GM23338 (cell line): Measurements from ENCODE around the gene COMMD7. TPM values are rescaled to one million over a fixed set of nuclear protein-coding genes. Genes with fewer than 3 reads are reported as not detected.

ENCODE experiments used
- ATAC-seq: fragments of 200-7000 bp; cut with Tn5 transposase; 3 replicates; pipeline ENCODE4 v1.9.1; 2020
- DNase-seq: peaks from one replicate; pipeline ENCODE4 v3.0.0-alpha.2; 2015; ENCODE audit warnings: low spot score
- H2AFZ ChIP-seq: fragments of 200-600 bp; sonication (generic); 2 replicates; pipeline ENCODE4 v1.8.0; 2016; ENCODE audit warnings: antibody characterized with exemption, mild to moderate bottlenecking, moderate library complexity
- H3F3A ChIP-seq: fragments of 200-600 bp; sonication (generic); replicated peaks from 2 replicates; pipeline ENCODE4 v1.8.0; 2017; ENCODE audit warnings: antibody characterized with exemption, mixed run types, low read depth
- H3K27ac ChIP-seq: fragments of 200-600 bp; sonication (generic); 2 replicates; pipeline ENCODE4 v1.6.1; 2016; ENCODE audit warnings: low read depth
- H3K27me3 ChIP-seq: fragments of 200-600 bp; sonication (generic); 2 replicates; pipeline ENCODE4 v1.8.0; 2016; ENCODE audit warnings: mild to moderate bottlenecking, mixed run types, moderate library complexity; ENCODE audit not compliant: insufficient read depth
- H3K36me3 ChIP-seq: fragments of 200-600 bp; sonication (generic); 2 replicates; pipeline ENCODE4 v1.8.0; 2016; ENCODE audit warnings: mild to moderate bottlenecking; ENCODE audit not compliant: insufficient read depth
- H3K4me1 ChIP-seq: fragments of 200-600 bp; sonication (generic); 2 replicates; pipeline ENCODE4 v1.8.0; 2016; ENCODE audit warnings: mild to moderate bottlenecking, moderate library complexity; ENCODE audit not compliant: insufficient read depth
- H3K4me2 ChIP-seq: fragments of 200-600 bp; sonication (generic); 2 replicates; pipeline ENCODE4 v1.7.1; 2017; ENCODE audit warnings: mixed run types
- H3K4me3 ChIP-seq: fragments of 200-600 bp; sonication (generic); 2 replicates; pipeline ENCODE4 v1.6.1; 2016; ENCODE audit warnings: mixed run types
- H3K79me2 ChIP-seq: fragments of 200-600 bp; sonication (generic); replicated peaks from 2 replicates; pipeline ENCODE4 v1.8.0; 2017; ENCODE audit warnings: mild to moderate bottlenecking; ENCODE audit not compliant: insufficient read depth
- H3K9me2 ChIP-seq: fragments of 200-600 bp; sonication (generic); 2 replicates; pipeline ENCODE4 v1.8.0; 2017; ENCODE audit not compliant: insufficient read depth
- H4K20me1 ChIP-seq: fragments of 200-600 bp; sonication (generic); replicated peaks from 2 replicates; pipeline ENCODE4 v1.8.0; 2017; ENCODE audit warnings: mild to moderate bottlenecking; ENCODE audit not compliant: insufficient read depth
- H3K27ac Mint-ChIP-seq: 2 replicates; pipeline ENCODE4 v1.8.0; 2020; ENCODE audit warnings: inconsistent platforms, mild to moderate bottlenecking, moderate library complexity, mixed read lengths
- H3K27me3 Mint-ChIP-seq: 3 replicates; pipeline ENCODE4 v1.8.0; 2022; ENCODE audit warnings: low read depth, mild to moderate bottlenecking, moderate library complexity, mixed read lengths, inconsistent platforms; ENCODE audit not compliant: insufficient read depth, poor library complexity
- H3K36me3 Mint-ChIP-seq: 3 replicates; pipeline ENCODE4 v1.8.0; 2021; ENCODE audit warnings: low read depth, mild to moderate bottlenecking, inconsistent platforms, moderate library complexity, mixed read lengths
- H3K4me1 Mint-ChIP-seq: 3 replicates; pipeline ENCODE4 v1.8.0; 2020; ENCODE audit warnings: mild to moderate bottlenecking, inconsistent platforms, mixed read lengths
- H3K4me3 Mint-ChIP-seq: 3 replicates; pipeline ENCODE4 v1.8.0; 2021; ENCODE audit warnings: moderate library complexity, mild to moderate bottlenecking, inconsistent platforms, mixed read lengths
- H3K9me3 Mint-ChIP-seq: 3 replicates; pipeline ENCODE4 v1.8.0; 2020; ENCODE audit warnings: moderate library complexity, mild to moderate bottlenecking, inconsistent platforms, mixed read lengths
- EZH2 ChIP-seq: fragments of 200-600 bp; sonication (generic); IDR thresholded peaks from one replicate; pipeline ENCODE4 v1.8.0; 2017; ENCODE audit warnings: antibody characterized with exemption, mild to moderate bottlenecking, low read depth; ENCODE audit not compliant: unreplicated experiment
- EZH2phosphoT487 ChIP-seq: fragments of 200-600 bp; sonication (generic); IDR thresholded peaks from one replicate; pipeline ENCODE4 v1.8.1; 2018; ENCODE audit warnings: antibody characterized with exemption; ENCODE audit not compliant: unreplicated experiment
- JUNB ChIP-seq: IDR thresholded peaks from one replicate; pipeline ENCODE4 v1.6.1; 2016; ENCODE audit warnings: antibody characterized with exemption; ENCODE audit not compliant: unreplicated experiment
- NANOG ChIP-seq: IDR thresholded peaks from 2 replicates; pipeline ENCODE4 v1.6.1; 2016; ENCODE audit warnings: antibody characterized with exemption, borderline replicate concordance
- POLR2AphosphoS5 ChIP-seq: IDR thresholded peaks from 2 replicates; pipeline ENCODE4 v1.6.1; 2016; ENCODE audit warnings: antibody characterized with exemption, low read depth
- STAT1 ChIP-seq: IDR thresholded peaks from one replicate; pipeline ENCODE4 v1.6.1; 2016; ENCODE audit warnings: antibody characterized with exemption; ENCODE audit not compliant: unreplicated experiment
- ZNF114 ChIP-seq: fragments of 250-450 bp; sonication (Bioruptor Pico); IDR thresholded peaks from 2 replicates; pipeline ENCODE4 v1.5.0; 2020; ENCODE audit warnings: mild to moderate bottlenecking, moderate library complexity
- ZNF331 ChIP-seq: fragments of 250-450 bp; sonication (Bioruptor Pico); IDR thresholded peaks from 2 replicates; pipeline ENCODE4 v1.5.0; 2020; ENCODE audit warnings: low read depth, mild to moderate bottlenecking, moderate library complexity
- long read RNA-seq: library from polyadenylated mRNA; unstranded; transcript quantifications from one replicate; pipeline ENCODE4 v2.0.0, GENCODE V29; 2020; ENCODE audit not compliant: unreplicated experiment
- polyA plus RNA-seq: library from polyadenylated mRNA; unstranded; fragments of >200 nt; fragmentation: Nextera tagmentation; extraction: Ambion mirVana; gene quantifications from 2 replicates; pipeline ENCODE4 v1.2.1, GENCODE V29; 2016
- total RNA-seq: library from RNA; depleted of rRNA; stranded (reverse); fragments of >200 nt; shearing (Covaris generic); gene quantifications from 2 replicates; pipeline ENCODE4 v1.2.3, GENCODE V29; 2014; rRNA removed
- TF ChIP-seq, protein P1 (sequence below), 2 experiments: fragments of 200-600 bp in 1 of 2; sonication (generic) in 1 of 2; conservative IDR thresholded peaks; 2 replicates each; pipeline versions ENCODE4 v1.5.1 to v1.6.1; 2016 to 2017; ENCODE audit warnings: antibody characterized with exemption in 2 of 2, low read depth in 2 of 2, mild to moderate bottlenecking in 2 of 2, moderate library complexity in 1 of 2
- TF ChIP-seq, protein P2 (sequence below): IDR thresholded peaks from one replicate; pipeline ENCODE4 v1.6.1; 2018; ENCODE audit warnings: antibody characterized with exemption; ENCODE audit not compliant: unreplicated experiment
- TF ChIP-seq, protein P3 (sequence below): fragments of 250-450 bp; sonication (Bioruptor Pico); IDR thresholded peaks from 2 replicates; pipeline ENCODE4 v1.5.0; 2020; ENCODE audit warnings: mild to moderate bottlenecking, moderate library complexity
- TF ChIP-seq, protein P4 (sequence below): IDR thresholded peaks from 2 replicates; pipeline ENCODE4 v1.6.1; 2016; ENCODE audit warnings: antibody characterized with exemption

COMMD7 gene
- 84.7 and 86.4 TPM in 2 replicates for total RNA-seq
- polyA plus RNA-seq: 67.3 and 70.4 TPM in 2 replicates
- long read RNA-seq, transcript COMMD7-201 (9 exons, 1,900 nt): major isoform, 38 of 48 reads
- long read RNA-seq, transcript COMMD7-202 (9 exons, 1,343 nt): minor isoform, 9 of 48 reads
- long read RNA-seq, partial matches to known transcripts: 0 of 48 reads
- long read RNA-seq, other reads (novel, unspliced or antisense): 1 of 48 reads

DNA sequence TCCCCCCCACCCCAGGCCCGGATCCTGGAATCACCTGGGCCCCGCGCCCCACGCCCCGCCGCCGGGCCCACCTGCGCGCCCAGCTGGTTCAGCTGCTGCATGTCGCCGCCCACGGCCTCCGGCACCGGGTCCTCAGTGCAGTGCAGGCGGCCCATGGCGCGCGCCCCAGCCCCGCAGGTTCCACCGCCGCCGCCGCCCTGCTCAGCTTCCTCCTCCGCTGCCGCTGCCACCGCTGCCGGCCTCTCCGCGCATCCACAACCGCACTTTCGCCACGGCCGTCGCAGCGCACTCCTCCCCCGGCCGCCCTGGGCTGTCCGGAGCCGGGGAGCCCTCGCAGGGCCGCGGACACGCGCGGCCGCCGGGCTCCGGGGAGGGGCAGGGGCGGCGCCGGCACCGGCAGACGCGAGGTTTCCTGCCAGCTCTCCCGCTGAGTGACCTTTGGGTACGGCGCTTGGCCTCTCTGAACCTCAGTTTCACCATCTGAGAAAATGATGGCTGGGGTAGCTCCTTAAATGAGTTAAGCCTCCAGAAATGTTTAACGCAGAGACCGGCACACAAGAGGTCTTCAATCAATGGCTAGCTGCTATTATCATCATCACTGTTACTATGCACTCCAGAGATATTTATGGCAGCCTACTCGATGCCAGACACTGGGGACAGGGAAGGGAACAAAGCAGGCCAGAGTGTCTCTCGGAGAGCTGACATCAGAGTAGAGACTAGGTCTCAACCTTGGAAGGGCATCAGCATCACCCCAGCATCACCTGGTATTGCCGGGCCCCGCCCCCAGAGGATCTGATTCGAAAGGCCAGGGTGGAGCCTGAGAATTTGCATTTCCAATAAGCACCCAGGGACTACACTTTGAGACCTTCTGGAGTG lies at the start of gene COMMD7:
TSS of gene COMMD7 (minus strand) at position 231 of the 876 bp plus-strand sequence. CDS start at position 155, 76 bp downstream.
- H3K36me3 Mint-ChIP-seq: peaks cover 7% of the 10 kb centered on the region; the same call in 2 of the 3 replicates
- Histone ChIP-seq H3K79me2 (peaks cover 95% of the 10 kb centered on the region), H3K27ac (peak within 1 kb of the TSS; percentile 99), H3K4me3 (peak within 1 kb of the TSS; percentile 81), H3K27me3 (no peaks in the 10 kb centered on the region), H2AFZ (no peak within 1 kb of the TSS; the same call in 1 of the 2 replicates), H4K20me1 (peaks cover 27% of the 10 kb centered on the region), H3K4me2 (peak within 1 kb of the TSS; percentile 95), H3F3A (peaks cover 12% of the 10 kb centered on the region), H3K36me3 (no peaks in the 10 kb centered on the region), H3K9me2 (no peaks in the 10 kb centered on the region), H3K4me1 (peaks cover 48% of the 10 kb centered on the region)
- peak; percentile 95 for DNase-seq
- peak within 1 kb of the TSS; percentile 99 for H3K4me3 Mint-ChIP-seq
- ATAC-seq: peak; percentile 77
- H3K27ac Mint-ChIP-seq: peak within 1 kb of the TSS; percentile 95
- peaks cover 25% of the 10 kb centered on the region for H3K4me1 Mint-ChIP-seq
- no peaks in the 10 kb centered on the region for H3K9me3 Mint-ChIP-seq
- H3K27me3 Mint-ChIP-seq: peaks cover 19% of the 10 kb centered on the region
- TF ChIP-seq, protein P1, sequence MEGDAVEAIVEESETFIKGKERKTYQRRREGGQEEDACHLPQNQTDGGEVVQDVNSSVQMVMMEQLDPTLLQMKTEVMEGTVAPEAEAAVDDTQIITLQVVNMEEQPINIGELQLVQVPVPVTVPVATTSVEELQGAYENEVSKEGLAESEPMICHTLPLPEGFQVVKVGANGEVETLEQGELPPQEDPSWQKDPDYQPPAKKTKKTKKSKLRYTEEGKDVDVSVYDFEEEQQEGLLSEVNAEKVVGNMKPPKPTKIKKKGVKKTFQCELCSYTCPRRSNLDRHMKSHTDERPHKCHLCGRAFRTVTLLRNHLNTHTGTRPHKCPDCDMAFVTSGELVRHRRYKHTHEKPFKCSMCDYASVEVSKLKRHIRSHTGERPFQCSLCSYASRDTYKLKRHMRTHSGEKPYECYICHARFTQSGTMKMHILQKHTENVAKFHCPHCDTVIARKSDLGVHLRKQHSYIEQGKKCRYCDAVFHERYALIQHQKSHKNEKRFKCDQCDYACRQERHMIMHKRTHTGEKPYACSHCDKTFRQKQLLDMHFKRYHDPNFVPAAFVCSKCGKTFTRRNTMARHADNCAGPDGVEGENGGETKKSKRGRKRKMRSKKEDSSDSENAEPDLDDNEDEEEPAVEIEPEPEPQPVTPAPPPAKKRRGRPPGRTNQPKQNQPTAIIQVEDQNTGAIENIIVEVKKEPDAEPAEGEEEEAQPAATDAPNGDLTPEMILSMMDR (conservative IDR thresholded peaks at IDR 0.05; ENCODE audit: low read depth in 2 of 2): 0 out of 4 replicates have a peak, but pooled peaks of 1 of the 2 experiments have one; percentile 4
- TF ChIP-seq EZH2: no peak
- no peak for TF ChIP-seq EZH2phosphoT487
- no peak for TF ChIP-seq ZNF114 (CRISPR knock-in tag)
- TF ChIP-seq, protein P2, sequence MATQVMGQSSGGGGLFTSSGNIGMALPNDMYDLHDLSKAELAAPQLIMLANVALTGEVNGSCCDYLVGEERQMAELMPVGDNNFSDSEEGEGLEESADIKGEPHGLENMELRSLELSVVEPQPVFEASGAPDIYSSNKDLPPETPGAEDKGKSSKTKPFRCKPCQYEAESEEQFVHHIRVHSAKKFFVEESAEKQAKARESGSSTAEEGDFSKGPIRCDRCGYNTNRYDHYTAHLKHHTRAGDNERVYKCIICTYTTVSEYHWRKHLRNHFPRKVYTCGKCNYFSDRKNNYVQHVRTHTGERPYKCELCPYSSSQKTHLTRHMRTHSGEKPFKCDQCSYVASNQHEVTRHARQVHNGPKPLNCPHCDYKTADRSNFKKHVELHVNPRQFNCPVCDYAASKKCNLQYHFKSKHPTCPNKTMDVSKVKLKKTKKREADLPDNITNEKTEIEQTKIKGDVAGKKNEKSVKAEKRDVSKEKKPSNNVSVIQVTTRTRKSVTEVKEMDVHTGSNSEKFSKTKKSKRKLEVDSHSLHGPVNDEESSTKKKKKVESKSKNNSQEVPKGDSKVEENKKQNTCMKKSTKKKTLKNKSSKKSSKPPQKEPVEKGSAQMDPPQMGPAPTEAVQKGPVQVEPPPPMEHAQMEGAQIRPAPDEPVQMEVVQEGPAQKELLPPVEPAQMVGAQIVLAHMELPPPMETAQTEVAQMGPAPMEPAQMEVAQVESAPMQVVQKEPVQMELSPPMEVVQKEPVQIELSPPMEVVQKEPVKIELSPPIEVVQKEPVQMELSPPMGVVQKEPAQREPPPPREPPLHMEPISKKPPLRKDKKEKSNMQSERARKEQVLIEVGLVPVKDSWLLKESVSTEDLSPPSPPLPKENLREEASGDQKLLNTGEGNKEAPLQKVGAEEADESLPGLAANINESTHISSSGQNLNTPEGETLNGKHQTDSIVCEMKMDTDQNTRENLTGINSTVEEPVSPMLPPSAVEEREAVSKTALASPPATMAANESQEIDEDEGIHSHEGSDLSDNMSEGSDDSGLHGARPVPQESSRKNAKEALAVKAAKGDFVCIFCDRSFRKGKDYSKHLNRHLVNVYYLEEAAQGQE: no peak
- no peak for TF ChIP-seq JUNB
- no peak for TF ChIP-seq STAT1
- TF ChIP-seq, protein P3, sequence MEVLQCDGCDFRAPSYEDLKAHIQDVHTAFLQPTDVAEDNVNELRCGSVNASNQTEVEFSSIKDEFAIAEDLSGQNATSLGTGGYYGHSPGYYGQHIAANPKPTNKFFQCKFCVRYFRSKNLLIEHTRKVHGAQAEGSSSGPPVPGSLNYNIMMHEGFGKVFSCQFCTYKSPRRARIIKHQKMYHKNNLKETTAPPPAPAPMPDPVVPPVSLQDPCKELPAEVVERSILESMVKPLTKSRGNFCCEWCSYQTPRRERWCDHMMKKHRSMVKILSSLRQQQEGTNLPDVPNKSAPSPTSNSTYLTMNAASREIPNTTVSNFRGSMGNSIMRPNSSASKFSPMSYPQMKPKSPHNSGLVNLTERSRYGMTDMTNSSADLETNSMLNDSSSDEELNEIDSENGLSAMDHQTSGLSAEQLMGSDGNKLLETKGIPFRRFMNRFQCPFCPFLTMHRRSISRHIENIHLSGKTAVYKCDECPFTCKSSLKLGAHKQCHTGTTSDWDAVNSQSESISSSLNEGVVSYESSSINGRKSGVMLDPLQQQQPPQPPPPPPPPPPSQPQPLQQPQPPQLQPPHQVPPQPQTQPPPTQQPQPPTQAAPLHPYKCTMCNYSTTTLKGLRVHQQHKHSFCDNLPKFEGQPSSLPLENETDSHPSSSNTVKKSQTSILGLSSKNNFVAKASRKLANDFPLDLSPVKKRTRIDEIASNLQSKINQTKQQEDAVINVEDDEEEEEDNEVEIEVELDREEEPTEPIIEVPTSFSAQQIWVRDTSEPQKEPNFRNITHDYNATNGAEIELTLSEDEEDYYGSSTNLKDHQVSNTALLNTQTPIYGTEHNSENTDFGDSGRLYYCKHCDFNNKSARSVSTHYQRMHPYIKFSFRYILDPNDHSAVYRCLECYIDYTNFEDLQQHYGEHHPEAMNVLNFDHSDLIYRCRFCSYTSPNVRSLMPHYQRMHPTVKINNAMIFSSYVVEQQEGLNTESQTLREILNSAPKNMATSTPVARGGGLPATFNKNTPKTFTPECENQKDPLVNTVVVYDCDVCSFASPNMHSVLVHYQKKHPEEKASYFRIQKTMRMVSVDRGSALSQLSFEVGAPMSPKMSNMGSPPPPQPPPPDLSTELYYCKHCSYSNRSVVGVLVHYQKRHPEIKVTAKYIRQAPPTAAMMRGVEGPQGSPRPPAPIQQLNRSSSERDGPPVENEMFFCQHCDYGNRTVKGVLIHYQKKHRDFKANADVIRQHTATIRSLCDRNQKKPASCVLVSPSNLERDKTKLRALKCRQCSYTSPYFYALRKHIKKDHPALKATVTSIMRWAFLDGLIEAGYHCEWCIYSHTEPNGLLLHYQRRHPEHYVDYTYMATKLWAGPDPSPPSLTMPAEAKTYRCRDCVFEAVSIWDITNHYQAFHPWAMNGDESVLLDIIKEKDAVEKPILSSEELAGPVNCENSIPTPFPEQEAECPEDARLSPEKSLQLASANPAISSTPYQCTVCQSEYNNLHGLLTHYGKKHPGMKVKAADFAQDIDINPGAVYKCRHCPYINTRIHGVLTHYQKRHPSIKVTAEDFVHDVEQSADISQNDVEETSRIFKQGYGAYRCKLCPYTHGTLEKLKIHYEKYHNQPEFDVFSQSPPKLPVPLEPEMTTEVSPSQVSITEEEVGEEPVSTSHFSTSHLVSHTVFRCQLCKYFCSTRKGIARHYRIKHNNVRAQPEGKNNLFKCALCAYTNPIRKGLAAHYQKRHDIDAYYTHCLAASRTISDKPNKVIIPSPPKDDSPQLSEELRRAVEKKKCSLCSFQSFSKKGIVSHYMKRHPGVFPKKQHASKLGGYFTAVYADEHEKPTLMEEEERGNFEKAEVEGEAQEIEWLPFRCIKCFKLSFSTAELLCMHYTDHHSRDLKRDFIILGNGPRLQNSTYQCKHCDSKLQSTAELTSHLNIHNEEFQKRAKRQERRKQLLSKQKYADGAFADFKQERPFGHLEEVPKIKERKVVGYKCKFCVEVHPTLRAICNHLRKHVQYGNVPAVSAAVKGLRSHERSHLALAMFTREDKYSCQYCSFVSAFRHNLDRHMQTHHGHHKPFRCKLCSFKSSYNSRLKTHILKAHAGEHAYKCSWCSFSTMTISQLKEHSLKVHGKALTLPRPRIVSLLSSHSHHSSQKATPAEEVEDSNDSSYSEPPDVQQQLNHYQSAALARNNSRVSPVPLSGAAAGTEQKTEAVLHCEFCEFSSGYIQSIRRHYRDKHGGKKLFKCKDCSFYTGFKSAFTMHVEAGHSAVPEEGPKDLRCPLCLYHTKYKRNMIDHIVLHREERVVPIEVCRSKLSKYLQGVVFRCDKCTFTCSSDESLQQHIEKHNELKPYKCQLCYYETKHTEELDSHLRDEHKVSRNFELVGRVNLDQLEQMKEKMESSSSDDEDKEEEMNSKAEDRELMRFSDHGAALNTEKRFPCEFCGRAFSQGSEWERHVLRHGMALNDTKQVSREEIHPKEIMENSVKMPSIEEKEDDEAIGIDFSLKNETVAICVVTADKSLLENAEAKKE (CRISPR knock-in tag): no peak
- peak; percentile 97 for TF ChIP-seq POLR2AphosphoS5
- no peak for TF ChIP-seq NANOG
- TF ChIP-seq ZNF331: no peak
- TF ChIP-seq, protein P4, sequence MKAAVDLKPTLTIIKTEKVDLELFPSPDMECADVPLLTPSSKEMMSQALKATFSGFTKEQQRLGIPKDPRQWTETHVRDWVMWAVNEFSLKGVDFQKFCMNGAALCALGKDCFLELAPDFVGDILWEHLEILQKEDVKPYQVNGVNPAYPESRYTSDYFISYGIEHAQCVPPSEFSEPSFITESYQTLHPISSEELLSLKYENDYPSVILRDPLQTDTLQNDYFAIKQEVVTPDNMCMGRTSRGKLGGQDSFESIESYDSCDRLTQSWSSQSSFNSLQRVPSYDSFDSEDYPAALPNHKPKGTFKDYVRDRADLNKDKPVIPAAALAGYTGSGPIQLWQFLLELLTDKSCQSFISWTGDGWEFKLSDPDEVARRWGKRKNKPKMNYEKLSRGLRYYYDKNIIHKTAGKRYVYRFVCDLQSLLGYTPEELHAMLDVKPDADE: peak; percentile 62; the same call in 1 of the 2 replicates
